Jurkat, Clone E6-1 (cell line): Measurements from ENCODE around the gene NPEPPS.

Source experiments
- DNase-seq: peaks from one replicate; pipeline ENCODE4 v3.0.0-alpha.2; 2011; ENCODE audit warnings: low read depth, low spot score
- H3K4me3 ChIP-seq: 2 replicates; pipeline ENCODE4 v1.5.1; 2011; ENCODE audit warnings: mild to moderate bottlenecking, low read length, control low read depth, moderate library complexity

NPEPPS gene

DNA sequence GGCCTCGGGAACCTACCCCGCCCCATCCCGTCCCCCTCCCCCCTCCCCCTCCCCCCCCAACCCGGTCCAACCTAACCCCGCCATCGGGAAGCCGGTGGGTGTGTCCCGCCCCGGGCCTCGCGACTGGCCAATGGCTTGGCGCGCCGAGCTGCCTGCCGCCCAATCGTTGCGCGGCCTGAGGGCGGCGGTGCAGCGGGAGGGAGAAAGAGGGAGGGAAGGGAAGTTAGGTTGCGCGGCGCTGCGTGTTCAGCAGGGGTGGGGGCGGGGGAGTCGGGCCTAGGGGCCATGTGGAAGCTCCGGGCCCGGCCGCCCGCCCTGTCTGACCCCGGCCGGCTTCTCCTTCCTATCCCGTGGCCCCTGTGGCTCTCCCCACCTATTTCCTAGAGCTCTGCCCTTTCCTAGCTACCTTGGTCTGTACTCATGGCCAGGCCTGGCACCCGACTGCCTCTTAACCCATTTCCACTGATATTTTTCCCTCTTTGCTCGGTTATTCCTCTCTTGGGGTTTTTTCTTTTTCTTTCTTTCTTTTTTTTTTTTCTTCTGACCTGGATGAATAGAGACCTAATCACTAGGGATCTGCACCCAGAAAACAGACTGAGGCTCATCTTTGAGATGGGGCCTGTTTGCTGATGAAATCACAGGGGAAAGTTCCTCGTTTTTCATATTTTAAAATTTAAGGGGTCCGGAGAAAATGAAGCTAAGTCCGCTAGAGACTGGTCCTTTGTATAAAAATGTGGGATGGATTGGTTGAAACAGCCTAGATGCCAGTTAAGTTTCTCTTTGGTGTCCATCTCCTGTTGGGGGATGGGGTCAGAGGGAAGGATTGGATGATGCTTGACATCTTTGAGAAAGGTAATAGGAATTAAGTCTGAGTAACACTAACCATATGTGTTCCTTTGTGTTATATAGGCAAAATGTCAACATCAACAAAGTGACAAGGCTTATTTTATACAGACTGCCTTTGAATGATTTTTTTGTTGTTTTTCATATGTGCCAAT is 119.9 kb downstream of the NPEPPS start:
- peak overlapping the region; percentile 98 for H3K4me3 ChIP-seq
- DNase-seq = peak; percentile 96

DNA sequence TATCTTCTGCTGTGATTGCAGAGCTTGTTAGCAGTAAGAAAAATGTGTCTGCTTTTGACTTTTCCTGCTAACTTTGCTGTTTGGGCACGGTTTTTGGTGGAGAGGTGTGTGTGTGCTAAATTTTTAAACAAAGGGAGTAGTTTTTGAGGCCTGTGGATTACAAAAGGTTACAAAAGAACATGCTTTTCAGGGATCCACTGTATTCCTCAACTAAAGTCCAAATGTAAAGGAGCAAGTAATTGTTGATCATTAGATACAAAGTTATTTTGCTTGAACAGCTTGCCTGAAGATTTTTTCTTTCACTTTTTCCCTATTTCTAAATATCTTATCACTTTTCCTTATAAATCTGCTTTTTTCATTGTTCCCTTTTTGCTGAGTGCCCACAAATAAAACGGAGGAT is 120.8 kb downstream of the NPEPPS start:
- H3K4me3 ChIP-seq = peak overlapping the region; percentile 71
- DNase-seq = no peak

GRCh38 chr17:47652570-47652969 is 121.7 kb downstream of the NPEPPS start:
- H3K4me3 ChIP-seq = no peak overlapping the region
- DNase-seq = no peak

DNA sequence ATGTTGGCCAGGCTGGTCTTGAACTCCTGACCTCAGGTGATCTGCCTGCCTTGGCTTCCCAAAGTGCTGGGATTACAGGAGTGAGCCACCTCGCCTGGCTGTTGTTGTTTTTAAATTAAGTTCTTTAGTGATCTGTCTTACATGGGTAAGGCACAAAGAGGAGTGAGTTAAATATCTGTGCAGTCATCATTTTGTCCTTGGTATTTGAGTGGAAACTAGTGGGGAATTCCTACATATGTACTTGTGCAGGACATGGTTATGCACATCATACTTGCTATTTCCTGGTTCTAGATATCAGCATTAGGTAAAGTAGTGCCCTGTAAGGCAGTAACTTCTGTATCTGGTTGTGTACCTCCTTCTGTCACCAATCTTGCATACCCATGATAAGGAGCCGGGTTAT is 122.5 kb downstream of the NPEPPS start:
- H3K4me3 ChIP-seq = no peak overlapping the region
- no peak for DNase-seq

DNA sequence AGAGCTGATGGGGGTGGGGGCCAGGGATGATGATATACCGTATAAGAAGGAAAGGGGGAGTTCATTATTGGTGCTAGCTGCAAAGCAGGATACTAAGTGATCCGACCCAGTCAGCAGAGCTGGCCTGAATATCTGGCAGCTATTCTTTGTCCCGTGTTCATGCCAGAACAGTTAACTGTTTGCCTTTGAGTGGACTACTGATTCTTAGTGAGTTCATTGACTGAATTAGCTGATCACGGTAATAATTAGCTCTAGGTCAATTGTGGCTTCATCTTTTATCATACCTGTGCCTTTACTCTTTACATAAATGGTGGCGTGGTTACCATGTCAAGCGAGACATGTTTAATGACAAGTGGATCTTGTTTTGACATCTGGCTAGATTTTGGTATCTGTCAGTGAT is 124.1 kb downstream of the NPEPPS start:
- DNase-seq = no peak
- H3K4me3 ChIP-seq = no peak overlapping the region

GRCh38 chr17:47660064-47660492 is 129.2 kb downstream of the NPEPPS start:
- no peak overlapping the region for H3K4me3 ChIP-seq
- DNase-seq = no peak

- peak; percentile 62 for DNase-seq
- no peak overlapping the region for H3K4me3 ChIP-seq
Observed at GRCh38 chr17:47663912-47664623, 133.2 kb downstream of the NPEPPS start.

GRCh38 chr17:47664624-47664941 is 133.7 kb downstream of the NPEPPS start:
- DNase-seq = no peak
- H3K4me3 ChIP-seq = no peak overlapping the region

DNA sequence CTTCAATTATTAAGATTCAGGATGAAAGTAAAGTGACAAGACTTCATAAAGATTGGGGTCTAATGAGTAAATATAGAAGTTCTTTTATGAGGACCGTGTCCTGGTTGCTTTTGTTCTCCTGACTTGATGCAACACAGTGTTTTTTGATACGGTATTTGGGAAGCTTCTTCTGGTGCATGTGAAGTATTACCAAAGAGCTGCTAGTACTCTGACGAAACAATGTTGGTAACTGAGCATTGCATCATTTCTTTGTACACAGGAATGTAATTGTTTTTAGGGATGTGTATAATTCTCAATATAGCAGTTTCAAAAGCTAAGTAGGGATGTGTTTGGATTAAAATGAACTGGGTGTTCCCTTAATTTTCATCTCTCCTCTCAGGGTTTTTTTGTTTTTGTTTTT is 134.7 kb downstream of the NPEPPS start:
- no peak for DNase-seq
- H3K4me3 ChIP-seq = no peak overlapping the region

- DNase-seq = no peak
- no peak overlapping the region for H3K4me3 ChIP-seq
Observed at GRCh38 chr17:47669081-47669480, 138.2 kb downstream of the NPEPPS start.

DNA sequence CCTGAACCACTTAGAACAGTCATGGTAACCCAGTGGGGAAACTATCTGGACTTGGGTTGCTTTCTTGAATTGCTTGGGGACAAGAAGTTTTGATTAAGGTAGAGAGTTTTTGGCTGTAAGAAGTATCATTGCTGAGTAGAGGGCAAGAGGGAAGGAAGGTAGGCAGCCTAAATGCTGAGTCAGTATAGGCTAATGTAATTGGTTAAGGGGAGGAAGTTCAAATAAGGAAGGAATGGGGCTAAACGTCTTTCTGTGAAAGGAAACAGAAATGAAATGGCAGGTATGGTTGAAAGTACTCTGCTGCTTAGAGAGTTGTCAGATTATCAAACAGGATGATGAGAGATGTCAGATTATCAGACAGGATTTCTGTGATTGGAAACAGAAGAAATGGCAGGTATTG is 139.2 kb downstream of the NPEPPS start:
- no peak overlapping the region for H3K4me3 ChIP-seq
- no peak for DNase-seq
